ENCODE measurements around the gene CD9.

Gene CD9

DNA sequence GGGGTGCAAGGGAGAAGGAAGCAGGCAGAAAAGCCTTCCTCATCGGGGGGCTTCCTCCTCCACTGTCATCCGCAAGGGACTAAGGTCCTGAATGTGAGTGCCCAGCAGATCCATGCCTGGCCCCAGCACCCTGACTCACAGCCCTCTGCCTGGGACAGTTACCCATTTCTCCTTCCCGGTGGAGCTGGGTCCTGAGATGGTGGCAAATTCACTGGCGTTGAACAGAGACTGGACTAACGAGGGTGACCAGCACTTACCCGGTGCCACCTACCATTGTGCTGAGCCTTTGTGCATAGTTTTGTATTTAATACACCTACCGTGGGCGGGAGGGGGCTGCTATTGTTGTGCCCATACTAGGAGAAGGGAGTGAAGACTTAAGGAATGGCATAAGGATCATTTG, 79.4 kb downstream of the CD9 start:
- FAIRE-seq (no peak), DNase-seq (ENCODE audit: insufficient read length, low spot score) (no peak)
- TF ChIP-seq, protein P1, sequence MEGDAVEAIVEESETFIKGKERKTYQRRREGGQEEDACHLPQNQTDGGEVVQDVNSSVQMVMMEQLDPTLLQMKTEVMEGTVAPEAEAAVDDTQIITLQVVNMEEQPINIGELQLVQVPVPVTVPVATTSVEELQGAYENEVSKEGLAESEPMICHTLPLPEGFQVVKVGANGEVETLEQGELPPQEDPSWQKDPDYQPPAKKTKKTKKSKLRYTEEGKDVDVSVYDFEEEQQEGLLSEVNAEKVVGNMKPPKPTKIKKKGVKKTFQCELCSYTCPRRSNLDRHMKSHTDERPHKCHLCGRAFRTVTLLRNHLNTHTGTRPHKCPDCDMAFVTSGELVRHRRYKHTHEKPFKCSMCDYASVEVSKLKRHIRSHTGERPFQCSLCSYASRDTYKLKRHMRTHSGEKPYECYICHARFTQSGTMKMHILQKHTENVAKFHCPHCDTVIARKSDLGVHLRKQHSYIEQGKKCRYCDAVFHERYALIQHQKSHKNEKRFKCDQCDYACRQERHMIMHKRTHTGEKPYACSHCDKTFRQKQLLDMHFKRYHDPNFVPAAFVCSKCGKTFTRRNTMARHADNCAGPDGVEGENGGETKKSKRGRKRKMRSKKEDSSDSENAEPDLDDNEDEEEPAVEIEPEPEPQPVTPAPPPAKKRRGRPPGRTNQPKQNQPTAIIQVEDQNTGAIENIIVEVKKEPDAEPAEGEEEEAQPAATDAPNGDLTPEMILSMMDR (IDR thresholded peaks at IDR 0.05; ENCODE audit: insufficient read depth, missing control alignments): no peak

DNA sequence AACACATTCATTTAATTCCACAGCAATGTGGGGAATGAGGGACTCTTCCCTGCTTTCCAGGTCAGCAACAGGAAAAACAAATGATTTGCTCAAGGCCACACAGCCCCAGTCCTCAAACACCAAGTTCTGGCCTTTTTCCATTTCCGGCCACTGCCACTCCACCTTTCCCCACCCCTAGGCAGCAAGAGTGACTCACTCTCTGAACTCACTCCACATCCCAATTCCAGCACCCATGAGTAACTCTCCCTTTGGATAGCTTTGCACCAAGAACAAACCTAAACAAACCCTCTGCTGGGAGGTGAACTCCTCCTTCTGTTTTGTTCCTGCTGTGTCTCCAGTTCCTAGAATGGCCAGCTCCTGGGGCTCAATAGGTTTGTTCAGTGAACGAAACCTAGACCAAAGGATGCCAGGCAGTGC, 79.9 kb downstream of the CD9 start:
- no peak for FAIRE-seq

GRCh38 chr12:6280672-6281071, 80.5 kb downstream of the CD9 start:
- TF ChIP-seq, protein P1 (IDR thresholded peaks at IDR 0.05; ENCODE audit: insufficient read depth, missing control alignments): no peak
- no peak for FAIRE-seq
- no peak for DNase-seq (ENCODE audit: insufficient read length, low spot score)

More for the DNA sequence above, 79.9 kb downstream of the CD9 start:
- TF ChIP-seq, protein P1 (IDR thresholded peaks at IDR 0.05; ENCODE audit: insufficient read depth, missing control alignments): no peak
- no peak for DNase-seq (ENCODE audit: insufficient read length, low spot score)

GRCh38 chr12:6281081-6281809, 81.0 kb downstream of the CD9 start:
- TF ChIP-seq, protein P1 (IDR thresholded peaks at IDR 0.05; ENCODE audit: insufficient read depth, missing control alignments): no peak
- no peak for FAIRE-seq
- DNase-seq (ENCODE audit: insufficient read length, low spot score): no peak

GRCh38 chr12:6282453-6282840, 82.2 kb downstream of the CD9 start:
- TF ChIP-seq, protein P1 (IDR thresholded peaks at IDR 0.05; ENCODE audit: insufficient read depth, missing control alignments): no peak
- DNase-seq (ENCODE audit: insufficient read length, low spot score): no peak
- FAIRE-seq: no peak

DNA sequence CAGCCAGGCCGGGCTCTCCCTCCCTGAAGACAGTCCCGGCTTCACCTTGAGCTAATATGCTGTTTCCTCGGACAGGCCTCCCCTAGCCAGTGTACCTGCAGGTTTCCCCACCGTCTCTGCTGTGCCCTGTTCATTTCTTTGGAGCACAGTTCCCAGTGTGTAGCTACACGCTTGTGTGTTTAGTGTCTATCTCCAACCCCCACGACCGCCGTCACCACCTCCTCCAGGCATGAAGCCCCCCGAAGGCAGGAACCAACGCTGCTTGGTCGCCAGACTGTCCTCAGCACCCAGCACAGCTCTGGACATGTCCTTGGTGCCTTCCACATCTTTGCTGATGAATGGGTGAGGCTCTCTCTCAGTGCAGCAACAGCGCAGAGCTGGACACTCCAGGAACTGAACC, 84.1 kb downstream of the CD9 start:
- TF ChIP-seq, protein P1 (IDR thresholded peaks at IDR 0.05; ENCODE audit: insufficient read depth, missing control alignments): no peak
- DNase-seq (ENCODE audit: insufficient read length, low spot score) (no peak), FAIRE-seq (no peak)

DNA sequence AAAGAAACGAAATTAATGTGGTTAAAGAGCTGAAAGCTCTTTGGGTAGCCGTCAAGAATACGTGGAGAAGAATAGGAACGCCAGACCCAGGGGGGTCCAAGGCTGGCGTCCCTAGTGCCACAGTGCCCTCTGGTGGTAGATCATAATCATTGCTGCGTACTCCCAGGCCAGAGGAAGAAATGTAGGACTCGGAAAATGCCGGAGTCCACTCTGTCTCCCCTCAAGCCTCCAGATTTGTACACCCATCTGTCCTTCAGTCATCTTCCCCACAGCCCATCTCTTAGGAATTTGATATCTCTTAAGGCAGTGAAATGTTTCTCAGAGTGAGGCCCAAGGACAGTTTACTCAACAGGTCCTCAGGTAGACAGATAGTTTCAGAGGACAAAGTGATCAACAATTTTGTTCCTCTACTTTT, 84.9 kb downstream of the CD9 start:
- DNase-seq (ENCODE audit: insufficient read length, low spot score) (peak; percentile 94), FAIRE-seq (no peak)
- TF ChIP-seq, protein P1 (IDR thresholded peaks at IDR 0.05; ENCODE audit: insufficient read depth, missing control alignments): peak; percentile 91

Measured in D721Med (cell line).